Cortex of kidney (tissue), 1 donor: ENCODE data around the gene SEM1.
"Not testable (repeated sequence)": the region's sequence is repeated elsewhere in the genome, so short reads cannot be mapped to it uniquely, and the experiment has no call there.

ENCODE experiments used
- DNase-seq: peaks from one replicate; lab custom pipeline; 2025; lab: John Stamatoyannopoulos, UW

The SEM1 gene

GRCh38 chr7:96709381-96710228 is at the start of gene SEM1:
TSS of gene SEM1 (minus strand) at chr7:96709846. CDS start at chr7:96709763, 83 bp downstream.
- DNase-seq, result no peak

GRCh38 chr7:96757880-96758279 is 48.2 kb upstream of the SEM1 start:
- DNase-seq, result not testable (repeated sequence)

GRCh38 chr7:96747418-96747940 is 37.8 kb upstream of the SEM1 start:
- no peak for DNase-seq

GRCh38 chr7:96740130-96740529 is 30.5 kb upstream of the SEM1 start:
- no peak for DNase-seq

GRCh38 chr7:96739609-96740008 is 30.0 kb upstream of the SEM1 start:
- no peak for DNase-seq

GRCh38 chr7:96739167-96739566 is 29.5 kb upstream of the SEM1 start:
- DNase-seq, result no peak

GRCh38 chr7:96738705-96739104 is 29.1 kb upstream of the SEM1 start:
- DNase-seq, result no peak

GRCh38 chr7:96737545-96738050 is 28.0 kb upstream of the SEM1 start:
- no peak for DNase-seq

GRCh38 chr7:96734343-96734742 is 24.7 kb upstream of the SEM1 start:
- no peak for DNase-seq

- DNase-seq, result no peak
Measured at GRCh38 chr7:96729820-96730219, 20.2 kb upstream of the SEM1 start.

- DNase-seq, result no peak
Measured at GRCh38 chr7:96728139-96728538, 18.5 kb upstream of the SEM1 start.

GRCh38 chr7:96727534-96728088 is 18.0 kb upstream of the SEM1 start:
- DNase-seq, result no peak

- DNase-seq, result no peak
Measured at GRCh38 chr7:96723622-96724021, 14.0 kb upstream of the SEM1 start.

GRCh38 chr7:96722928-96723327 is 13.3 kb upstream of the SEM1 start:
- not testable (repeated sequence) for DNase-seq

GRCh38 chr7:96720843-96721242 is 11.2 kb upstream of the SEM1 start:
- no peak for DNase-seq

GRCh38 chr7:96719164-96719563 is 9.5 kb upstream of the SEM1 start:
- DNase-seq, result no peak

- DNase-seq, result no peak
Measured at GRCh38 chr7:96718107-96719003, 8.7 kb upstream of the SEM1 start.

- no peak for DNase-seq
Measured at GRCh38 chr7:96713037-96713436, 3.4 kb upstream of the SEM1 start.

GRCh38 chr7:96710544-96710943 is 898 bp upstream of the SEM1 start:
- no peak for DNase-seq

GRCh38 chr7:96708872-96709271 is 774 bp downstream of the SEM1 start:
- no peak for DNase-seq

GRCh38 chr7:96707901-96708774 is 1.5 kb downstream of the SEM1 start:
- no peak for DNase-seq
